Fibroblast of skin of right biceps (primary cell): ENCODE measurements around the gene ASB4.
"Not testable (repeated sequence)": the region's sequence is repeated elsewhere in the genome, so short reads cannot be mapped to it uniquely, and the experiment has no call there.

Experiments
- DNase-seq: peaks from one replicate; pipeline ENCODE4 v3.0.0-alpha.2; 2013

The ASB4 gene

DNA sequence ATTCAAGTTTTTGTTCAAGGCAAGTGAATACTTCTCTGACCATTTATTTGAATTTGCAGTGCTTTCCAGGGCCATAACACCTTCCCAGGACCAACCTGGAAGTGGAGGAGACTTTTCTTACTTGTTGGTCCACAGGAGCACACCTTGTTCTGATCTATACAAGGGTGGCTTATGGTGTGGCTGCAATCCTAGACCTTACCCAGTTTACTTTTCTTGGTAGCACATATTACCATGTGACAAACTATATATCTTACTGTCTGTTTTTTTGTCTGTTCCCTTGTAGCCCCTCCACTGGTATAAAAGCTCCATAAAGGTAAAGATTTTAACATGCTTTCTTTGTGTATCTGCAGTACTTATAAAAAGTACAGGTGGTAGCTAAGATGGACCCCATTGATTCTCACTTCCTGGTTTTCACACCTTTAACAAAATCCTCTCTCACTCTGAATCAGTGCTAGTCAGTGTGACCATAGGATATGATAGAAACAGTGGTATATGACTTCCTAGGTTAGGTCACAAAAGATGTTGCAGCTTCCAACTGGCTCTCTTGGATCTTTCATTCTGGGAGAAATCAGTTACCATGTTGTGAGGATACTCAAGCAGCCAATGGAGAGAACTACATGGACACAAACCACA lies 5.6 kb upstream of the ASB4 start:
- DNase-seq: no peak

DNA sequence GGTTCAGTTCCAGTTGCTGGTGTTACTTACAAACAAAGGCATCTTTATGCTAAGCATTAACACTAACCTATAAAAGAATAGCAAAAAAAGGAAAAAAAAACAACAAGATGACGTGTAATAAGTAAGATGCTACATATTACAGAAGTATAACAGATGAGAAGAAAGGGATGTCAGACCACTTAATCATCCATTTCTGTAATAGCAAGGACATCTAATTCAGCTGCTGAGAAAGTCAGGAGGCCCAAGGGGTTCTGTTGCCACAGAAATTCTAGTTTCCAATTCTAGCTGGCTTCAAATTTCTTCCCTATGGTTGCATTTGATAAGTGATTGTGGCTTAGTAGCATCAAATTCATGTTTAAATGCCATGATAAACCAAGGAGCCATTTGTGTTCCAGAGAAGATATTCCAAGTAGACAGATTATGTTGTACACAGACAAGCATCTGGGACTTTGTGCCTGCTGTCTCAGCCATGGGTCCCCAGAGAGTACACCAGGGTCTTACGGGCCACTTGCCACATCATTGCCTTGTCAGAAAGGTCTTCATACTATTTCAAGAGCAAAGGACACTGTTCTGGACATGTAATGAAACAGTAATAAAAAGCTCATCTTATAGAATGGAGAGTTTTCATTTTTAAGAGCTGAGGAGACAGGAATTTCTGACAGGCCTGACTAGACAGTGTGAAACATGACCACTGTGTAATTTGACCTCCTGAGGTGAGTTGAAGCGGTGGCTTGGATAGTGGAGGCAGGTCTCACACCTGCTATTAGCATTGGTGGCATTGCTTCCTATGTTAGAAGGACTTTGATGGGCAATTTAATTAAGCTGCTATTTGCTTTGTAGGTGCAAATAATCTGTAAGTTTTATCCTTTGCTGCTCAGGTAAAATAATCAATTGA lies 4.2 kb upstream of the ASB4 start:
- no peak for DNase-seq

DNA sequence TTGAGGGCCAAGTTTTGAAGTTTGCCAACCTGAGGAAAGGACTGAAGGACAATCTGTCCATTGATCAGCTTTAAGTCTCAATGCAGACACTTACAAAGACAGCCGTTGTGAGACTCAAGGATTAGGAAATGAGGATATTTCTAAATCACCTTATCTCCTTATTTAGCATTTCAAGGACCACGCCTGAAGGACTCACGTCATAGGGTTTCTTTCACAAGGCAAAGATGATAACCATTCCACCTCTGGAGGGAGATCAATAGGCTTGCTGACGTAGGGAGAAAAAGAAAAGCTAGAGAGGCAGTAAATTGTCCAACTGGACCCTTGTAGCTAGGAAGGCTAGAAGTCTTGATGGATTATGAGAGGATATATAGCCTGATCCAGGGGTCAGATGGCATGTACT lies 3.3 kb upstream of the ASB4 start:
- no peak for DNase-seq

DNA sequence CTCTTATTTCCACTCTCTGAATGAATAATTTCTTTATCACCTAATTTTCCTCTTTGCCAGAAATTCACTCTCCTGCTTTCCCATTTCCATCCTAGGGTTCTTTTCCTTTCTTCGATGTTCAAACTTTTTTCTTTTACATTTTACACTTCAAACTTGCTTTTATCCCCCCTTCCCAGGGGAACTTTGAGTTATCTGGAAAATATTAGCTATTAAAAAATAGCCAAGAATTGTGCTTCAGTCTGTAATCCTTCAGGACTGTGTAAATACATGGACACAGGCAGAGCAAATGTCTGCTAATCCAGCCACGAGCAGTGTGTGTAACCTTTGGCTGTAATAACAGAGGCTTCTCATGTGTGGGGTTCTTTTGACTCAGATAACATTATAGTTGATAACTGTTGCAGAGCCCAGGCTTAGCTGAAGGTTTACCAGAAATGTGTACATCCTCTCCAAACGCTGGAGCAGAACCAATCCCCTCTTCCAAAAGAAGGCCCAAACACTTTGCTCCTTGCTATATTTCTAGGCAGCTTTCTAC lies 4.6 kb downstream of the ASB4 start:
- no peak for DNase-seq

DNA sequence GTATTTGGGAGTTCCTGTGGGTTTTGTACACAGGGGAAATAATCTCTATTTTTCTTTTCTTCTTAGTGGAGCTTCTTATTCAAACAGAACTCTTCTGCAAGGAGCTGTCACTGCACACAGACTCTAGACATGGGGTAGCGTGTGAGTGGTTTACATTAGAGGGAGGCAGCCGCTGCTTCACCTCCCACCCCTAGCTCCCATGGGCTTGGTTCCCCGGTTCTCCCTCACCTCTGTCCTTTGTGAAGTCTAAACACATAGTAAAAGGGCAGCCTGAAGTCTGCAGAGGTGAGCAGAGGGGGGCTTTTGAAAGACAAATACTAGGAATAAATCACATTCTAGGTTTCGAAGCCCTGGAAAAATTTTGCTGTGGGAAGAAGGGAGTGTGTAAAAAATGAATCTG lies 5.5 kb downstream of the ASB4 start:
- DNase-seq: no peak

DNA sequence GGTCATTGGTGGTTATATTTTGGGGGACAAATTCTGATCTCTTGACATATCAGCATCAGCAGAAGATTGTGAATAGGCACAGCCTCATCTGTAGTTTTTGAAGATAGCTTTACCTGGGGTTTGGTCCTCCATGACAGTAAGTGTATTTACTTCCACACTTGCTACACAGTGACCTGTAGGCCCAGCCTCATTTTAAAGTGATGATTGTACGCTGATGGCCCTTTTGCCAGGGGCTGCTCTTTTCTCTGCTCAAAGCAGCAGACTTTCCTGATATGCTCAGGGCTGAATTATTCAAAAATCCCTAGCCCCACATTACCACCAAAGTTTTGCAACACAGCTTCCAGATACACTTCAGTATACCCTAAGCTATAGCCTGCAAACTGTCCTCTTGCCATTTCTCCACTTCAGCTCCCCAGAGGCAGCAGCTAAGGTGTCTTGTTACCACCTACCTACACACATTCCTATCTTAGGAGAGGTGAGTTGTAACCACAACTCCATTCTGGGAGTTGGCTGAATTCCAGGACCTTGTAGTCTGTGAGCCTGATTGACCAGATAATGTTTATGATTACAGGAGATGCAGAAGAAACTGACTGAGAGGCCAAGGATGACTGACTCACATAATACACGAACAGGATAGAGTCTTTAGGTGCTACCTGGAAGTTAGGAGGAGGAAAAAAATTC lies 6.0 kb downstream of the ASB4 start:
- DNase-seq: peak; percentile 5

DNA sequence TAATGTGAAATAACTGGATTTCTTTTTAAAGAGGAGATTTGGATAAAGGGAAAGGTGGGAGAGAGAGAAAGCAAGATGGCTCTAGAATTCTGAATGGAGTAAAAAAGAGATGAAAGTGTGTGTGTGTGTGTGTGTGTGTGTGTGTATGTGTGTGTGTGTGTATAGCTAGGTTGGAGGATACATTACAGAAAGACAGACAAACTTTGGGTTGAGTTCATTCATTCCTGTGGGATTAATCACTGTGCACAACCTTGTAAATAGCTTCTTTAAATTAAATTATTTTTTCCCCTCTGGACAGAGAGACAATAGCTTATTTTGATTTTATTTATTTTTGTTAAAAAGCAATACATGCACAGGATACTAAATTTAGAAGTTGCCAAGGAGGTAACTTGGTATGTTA lies 7.5 kb downstream of the ASB4 start:
- DNase-seq: peak; percentile 56

DNA sequence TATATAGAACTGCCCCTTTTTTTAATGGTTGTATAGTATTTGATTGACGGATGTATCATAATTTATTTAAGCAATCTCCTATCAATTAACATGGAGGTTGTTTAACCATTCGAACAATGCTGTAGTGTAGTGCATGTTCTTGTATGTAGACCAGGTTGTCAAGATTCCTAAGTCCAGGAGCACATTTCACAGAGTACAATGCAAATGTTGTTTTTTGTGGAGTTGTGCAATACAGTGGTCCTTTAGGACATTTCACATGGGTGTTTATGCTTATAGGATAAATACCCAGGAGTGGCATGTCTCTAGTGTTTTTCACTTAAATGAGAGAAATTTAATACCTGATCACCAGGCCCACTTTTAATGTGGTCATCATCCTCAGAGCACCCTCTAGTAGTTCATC lies 8.1 kb downstream of the ASB4 start:
- no peak for DNase-seq

DNA sequence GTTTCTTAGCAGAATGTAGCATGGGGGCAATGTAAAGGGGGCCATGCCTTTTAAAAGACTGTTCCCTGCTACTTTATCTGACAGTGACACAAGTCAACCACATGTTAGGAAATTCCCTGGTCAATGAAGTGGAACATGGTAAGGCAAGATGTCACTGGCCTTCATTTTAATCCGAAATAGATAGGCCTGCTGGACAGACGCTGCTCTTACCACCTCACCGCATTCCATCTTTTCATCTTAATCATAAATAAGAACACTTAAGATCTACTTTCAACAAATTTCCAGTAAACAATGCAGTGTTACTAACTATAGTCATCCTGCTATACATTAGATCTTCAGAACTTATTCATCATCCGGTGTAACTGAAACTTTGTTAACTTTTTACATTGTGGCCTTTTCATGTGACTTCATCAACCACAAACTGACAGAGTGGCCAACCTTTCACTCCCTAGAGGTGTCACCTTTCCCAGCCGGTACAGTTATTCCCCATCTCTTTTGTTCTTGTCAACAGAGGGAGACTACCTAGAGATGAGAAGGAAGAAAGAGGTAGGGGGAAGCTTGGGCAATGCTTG lies 15.6 kb downstream of the ASB4 start:
- DNase-seq: peak; percentile 46

DNA sequence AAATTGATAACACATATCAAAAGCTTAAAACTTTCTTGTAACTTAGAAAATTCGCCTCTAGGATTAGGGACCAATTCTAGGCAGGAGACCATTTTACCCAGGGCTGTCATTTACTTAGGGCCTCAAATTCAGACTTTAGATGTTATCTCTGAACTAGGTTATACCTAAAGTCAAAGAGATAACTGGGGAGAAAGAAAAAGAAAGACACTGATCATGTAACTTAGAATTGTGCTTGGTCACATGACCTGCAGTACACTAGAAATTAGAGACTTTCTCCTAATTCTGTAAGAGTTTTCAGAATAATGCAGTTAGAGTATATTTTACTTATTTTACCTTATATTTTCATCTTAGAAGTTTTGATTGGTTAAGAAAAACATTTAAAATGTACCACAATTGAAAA lies 16.7 kb downstream of the ASB4 start:
- no peak for DNase-seq

DNA sequence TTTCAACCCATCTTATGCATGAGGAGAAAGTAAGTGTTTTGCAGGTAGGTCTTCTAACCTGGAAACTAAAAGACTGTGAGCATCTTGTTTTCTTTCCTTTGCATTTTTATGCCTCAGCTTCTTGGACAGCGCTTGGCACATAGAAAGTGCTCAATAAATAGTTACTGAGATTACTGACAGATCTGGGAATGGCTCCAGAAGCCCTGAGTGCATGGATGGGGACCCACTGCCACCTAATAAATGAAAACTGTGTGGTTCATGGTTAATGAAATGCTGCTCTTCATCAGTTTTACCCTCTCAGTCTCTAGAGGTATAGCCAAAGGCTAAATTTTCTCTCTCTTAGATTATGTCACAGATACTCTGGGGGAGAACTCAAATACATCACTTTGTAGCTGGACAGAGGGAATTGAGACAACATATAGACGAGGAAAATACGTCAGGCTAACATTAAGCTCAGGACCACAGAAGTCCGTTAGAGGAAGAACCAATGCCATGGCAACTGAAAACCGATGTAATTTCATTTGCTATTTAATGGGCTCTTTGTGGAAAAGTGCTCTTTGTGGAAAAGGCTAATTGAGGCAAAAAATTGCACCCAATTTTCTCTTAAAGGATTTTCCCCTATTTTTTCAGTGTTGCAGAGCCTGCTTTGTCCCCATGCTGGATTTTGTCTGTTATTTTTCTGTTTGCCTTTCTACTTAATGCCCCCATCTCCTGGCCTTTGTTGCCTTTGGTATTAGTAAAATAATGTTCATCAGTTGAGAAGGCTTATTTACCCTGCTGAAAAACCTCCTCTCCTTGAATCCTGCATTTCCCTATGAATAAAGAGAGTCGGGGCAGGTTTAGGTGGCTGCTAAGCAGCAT lies 17.8 kb downstream of the ASB4 start:
- DNase-seq: no peak

DNA sequence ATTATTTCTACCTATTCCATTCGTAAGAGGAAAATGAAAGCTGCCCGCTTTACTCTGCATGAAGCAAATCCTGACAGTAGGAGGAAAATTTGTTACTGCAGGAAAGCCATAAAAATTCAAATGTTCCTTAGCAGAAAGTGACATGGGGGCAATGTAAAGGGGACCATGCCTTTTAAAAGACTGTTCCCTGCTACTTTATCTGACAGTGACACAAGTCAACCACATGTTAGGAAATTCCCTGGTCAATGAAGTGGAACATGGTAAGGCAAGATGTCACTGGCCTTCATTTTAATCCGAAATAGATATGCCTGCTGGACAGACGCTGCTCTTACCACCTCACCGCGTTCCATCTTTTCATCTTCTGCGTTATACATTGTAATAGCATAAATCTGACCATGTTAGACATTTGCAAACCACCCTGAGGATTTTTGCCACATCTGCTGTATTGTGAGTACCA lies 18.4 kb downstream of the ASB4 start:
- not testable (repeated sequence) for DNase-seq

DNA sequence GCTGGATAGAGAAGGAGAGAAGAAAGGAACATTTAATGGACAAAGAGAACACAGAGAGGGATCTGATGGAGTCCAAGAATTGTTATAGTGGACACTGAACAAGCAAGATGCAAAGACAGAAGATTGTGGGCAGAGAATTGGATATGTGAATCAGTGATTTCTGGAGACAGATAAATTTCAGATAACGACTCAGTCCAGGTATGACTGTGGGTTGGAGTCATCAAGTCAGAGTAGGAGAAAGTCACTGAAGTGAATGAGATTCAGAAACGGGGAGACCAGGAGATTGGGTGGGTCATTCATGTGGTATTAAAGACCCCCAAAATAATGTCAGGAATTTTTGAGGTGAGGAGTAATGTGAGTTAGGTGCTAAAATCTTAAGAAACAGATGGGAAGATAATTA lies 23.0 kb downstream of the ASB4 start:
- no peak for DNase-seq

DNA sequence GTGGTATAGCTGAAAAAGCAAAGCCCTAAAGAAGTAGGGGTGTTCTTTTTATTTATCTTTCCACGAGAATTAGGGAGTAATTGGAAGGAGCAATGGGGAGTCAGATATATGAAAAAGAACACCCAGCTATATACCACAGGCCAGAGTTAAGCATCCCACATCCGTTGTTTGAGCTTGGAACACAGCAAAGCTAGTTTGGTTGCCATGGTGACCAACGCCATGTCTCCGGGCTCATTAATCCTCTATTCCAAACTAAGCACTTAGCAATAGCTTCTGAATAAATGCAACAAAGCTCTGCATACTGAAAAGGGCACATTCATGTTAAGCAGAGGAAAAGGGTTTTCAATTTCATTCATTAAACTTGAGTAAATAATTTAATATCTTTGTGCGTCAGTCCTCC lies 23.5 kb downstream of the ASB4 start:
- DNase-seq: peak; percentile 65

DNA sequence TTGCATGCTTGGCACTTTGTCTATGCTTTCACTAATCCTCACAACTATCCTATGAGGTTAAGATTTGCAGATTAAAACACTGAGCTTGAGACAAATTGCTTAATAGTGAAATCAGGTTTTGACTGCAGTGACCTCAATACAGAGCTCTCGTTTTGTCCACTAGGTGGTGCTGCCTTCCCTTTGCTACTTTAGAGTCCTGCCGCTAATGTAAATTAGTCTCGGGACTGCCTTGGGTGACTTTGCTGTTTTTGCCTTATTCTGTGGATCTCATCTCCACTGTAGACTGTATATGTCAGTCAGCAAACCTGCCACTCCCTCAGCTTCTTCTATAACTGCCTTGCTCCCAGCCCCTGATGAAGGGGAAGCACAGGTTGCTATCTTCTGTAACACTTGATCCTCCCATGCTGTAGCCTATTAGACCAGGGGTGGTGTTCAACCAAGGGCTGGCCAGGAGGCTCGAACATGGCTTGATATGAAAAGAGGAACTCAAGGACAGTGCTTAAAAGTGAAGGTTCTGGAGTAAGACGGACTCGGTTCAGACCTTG lies 26.0 kb downstream of the ASB4 start:
- DNase-seq: peak; percentile 62

DNA sequence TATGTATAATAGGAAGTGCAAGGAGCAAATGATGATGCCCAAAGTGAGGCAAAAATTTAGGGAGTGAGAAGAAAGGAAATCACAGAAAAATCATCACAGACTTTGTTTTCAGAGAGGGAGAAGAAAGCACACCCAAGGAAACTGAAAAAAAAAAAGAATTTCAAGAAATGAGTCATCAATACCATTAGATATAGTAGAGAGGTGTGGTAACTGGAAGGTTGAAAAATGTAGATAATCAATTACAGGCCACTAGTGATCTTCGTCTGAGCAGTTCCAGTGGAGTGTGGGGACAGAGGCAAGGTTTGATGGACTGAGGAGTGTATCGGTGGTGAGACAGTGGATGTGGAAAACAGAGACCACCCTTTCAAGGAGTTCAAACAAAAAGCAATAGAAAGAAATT lies 31.7 kb downstream of the ASB4 start:
- no peak for DNase-seq

DNA sequence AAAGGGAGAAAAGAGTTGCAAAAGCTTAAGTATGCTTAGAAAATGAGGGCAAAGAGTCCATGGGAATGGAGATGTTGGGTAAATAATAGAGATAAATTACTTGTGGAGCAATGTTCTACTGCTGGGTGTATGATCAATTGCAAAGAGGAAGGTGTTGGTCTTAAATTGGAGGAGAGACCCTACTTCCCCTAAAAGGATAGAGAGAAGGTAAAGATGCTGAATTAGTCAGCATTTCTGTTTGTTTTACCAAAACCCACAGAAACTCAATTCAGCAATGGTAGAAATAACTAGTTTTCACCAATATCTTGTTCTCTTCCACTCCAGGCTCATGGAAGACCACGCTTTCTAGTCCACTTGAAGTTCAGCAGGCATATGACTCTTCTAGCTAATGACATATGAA lies 32.1 kb downstream of the ASB4 start:
- no peak for DNase-seq

DNA sequence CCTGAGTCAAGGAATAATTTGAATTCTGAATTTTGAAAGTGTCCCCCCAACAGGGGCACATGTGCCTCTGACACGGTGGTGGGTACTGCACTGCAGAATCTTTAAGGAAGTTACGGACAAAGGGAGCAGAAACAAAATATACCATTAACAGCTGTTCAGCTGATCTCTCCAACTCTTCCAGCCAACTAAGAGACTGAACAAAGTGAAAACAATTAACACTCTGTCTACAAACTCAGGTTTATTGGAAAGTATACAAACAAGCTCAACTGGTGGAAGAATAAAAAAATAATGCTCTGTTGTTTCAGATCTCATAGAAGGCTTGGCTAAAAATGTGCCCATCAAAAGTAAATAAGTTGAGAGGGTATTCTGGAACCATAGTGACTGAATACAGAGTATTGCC lies 34.4 kb downstream of the ASB4 start:
- DNase-seq: no peak

DNA sequence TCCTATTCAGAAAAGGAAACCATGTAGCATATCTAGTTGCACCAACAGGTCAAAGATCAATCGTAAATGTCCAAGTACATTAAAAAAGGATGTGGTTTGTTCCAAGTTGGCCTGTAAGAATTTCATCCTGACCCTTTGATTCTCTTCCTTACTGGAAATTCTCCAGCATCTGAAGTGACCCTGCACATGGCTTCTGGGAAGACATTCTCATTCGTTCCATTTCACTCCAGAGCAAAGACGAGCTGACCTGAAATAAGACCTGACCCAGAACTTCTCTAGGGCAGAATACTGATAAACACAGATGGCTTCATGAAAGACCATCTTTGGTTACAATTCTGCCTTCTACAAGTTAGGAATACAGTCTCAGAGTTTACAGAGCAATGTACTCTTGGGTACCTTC lies 39.8 kb downstream of the ASB4 start:
- DNase-seq: no peak

DNA sequence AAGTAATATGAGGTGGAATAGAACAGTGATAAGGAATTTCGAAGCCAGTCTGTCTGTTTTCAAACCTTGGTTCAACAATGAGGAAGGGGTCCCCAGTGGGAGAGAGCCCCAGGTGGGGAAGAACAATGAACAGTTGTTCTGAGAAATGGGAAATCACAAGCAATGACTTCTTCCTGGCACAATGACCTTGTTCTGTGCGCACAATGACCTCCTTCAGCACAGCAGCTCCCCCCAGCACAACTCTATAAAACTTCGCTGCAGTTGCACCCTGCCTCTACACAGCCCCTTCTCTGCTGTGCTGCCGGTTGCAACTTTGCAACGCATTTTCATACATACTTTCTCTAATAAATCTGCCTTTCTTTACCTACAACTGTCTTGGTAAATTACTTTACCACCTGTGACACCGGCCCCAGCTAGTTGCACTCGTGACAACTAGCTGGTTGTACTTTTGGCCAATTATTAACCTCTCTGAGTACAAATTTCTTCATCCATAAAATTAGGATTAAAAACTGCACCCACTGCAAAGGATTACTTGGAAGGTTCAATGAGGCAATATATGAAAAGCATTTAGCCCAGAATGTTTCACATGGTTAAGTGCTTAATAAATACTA lies 40.5 kb downstream of the ASB4 start:
- DNase-seq: no peak

DNA sequence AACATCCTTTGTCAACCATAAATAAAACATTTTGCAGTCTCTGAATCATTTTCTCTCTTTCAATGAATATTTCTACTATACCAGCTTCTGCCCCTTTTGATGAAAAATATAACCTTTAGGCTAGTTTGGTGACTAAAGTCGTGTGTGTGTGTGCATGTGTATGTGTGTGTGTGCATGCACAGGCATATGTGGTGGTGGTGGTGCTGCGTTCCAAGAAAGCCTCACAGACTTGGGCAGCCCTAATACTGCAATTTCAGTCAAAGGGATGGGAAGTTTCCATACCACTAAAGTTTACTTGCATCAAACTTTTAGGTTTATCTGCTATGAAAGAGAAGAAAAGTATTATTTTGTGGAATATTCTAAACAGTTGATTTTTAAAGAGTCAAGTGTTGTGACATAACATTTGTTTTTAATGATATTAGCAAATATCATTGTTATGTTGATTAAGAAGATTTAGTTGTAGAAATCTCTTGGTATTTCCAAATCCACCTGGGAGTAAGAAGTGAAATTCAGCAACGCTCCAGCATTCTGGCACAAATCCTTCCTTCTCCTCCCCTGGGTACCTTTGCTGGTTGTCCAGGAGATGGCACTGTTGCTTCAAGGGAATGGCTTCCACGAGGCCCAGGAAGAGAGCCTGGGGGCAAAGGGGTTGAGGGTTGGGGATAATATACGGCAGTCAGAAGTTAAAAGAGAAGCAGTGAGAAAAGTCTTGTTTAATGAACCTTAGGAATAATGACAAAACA lies 41.5 kb downstream of the ASB4 start:
- peak; percentile 42 for DNase-seq
